GM18867 (cell line): ENCODE measurements around the gene ZNF174.
A peak's percentile ranks its signal among the peaks of the same experiment; 100 is the strongest.

Source experiments
- ATAC-seq: cut with Tn5 transposase; IDR thresholded peaks from one replicate; pipeline ENCODE4 v1.9.1; 2021; ENCODE audit warnings: mild to moderate bottlenecking, moderate library complexity; ENCODE audit not compliant: unreplicated experiment

ZNF174 gene

GRCh38 chr16:3400779-3401688, at the start of gene ZNF174, which contains the start of gene ZSCAN32:
Gene ZNF174, plus strand, starts transcription at chr16:3401215. Its CDS starts 790 bp downstream, at chr16:3402005.
Gene ZSCAN32, minus strand, starts transcription at chr16:3401004. Its CDS starts 3,447 bp downstream, at chr16:3397557.
- ATAC-seq: peak; percentile 95

- ATAC-seq: no peak
Observed at GRCh38 chr16:3355589-3355988, 45.4 kb upstream of the ZNF174 start, which contains the start of gene OR2C1. Gene OR2C1, plus strand, starts transcription at chr16:3355889. Its CDS starts 52 bp downstream, at chr16:3355941.

GRCh38 chr16:3356118-3356517, 44.9 kb upstream of the ZNF174 start:
- no peak for ATAC-seq

DNA sequence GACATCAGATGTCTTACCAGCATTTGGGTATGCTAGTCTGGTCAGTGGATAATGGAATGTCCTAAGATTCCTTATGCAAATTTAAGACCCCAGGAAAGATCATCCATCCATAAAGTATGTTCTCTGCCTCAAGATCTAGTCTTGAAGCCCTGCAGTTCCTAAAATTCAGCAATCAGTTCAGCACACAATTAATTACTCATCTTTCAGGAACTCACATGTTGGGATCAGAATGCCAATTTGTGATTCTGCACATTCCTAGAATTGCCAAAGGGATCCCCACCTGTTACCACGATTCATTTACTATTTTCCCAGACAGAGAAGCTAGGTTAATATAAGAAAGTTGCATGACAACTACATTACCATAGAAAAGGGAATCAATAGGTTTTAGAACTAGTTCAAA, 42.1 kb upstream of the ZNF174 start:
- no peak for ATAC-seq

DNA sequence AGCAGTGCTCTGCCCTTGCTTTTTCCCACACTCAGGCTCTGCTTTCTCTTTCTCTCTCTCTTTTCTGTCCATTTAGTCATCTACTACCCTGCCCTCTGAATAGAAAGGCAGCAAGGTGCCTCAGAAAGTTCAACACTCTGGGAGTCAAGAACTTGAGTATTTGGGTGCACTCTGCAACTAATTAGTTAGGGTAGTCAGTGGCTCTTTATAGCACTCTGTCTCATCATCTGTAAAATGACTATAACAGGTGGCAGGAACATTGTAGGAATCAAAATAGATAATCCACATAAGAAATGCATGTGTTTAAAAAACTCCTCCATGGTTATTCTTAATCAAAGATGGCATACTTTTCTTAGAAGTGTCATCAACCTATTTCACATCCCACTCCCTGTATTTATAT, 38.1 kb upstream of the ZNF174 start:
- ATAC-seq: no peak

DNA sequence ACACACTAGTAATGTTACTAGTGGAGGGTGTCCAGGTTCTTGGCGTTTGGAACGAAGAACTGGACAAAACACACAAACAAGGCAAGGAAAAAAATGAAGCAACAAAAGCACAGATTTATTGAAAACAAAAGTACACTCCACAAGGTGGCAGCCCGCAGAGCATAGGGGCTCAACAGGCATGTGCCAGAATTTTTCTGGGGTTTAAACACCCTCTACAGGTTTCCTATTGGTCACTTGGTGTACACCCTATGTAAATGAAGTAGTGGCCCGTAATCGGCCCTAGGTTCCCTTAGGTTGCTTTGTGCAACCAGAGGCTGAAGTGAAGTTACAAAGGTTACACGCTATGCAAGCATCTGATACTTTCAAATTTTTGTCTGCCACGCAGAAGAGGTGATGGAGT, 37.2 kb upstream of the ZNF174 start:
- no peak for ATAC-seq

DNA sequence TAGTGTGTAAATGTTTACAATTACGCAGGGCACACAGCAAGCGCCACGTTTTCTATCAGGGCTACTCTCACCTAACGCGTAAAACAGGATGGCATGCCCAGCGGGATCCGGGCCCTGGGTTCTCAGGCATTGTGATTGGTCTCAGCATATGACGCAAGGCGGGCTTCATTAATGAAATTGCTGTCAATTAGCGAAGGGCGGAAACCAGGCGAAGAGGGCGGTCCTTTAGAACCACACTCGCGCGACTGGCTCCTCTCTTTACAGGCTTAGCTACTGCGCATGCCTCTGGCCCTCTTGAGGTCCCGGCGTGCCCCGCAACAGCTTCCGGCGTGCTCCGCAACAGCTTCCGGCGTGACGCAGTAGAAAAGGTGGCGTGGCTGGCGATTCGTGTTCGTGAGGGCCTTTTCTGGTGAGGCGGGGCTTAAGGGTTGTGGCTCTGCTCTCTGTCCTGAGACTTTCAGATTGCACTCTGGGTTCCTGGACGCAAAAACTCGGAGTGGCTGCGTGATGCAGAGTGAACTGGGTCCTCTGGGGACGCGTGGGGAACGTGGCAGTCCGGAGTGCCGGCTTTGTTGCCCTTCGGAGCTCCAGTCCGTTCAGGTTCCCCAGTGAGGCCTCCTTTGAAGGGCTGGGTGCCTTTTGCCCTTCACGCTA, 36.1 kb upstream of the ZNF174 start:
- peak; percentile 69 for ATAC-seq

GRCh38 chr16:3369073-3369472, 31.9 kb upstream of the ZNF174 start:
- ATAC-seq: no peak

GRCh38 chr16:3375680-3376079, 25.3 kb upstream of the ZNF174 start:
- no peak for ATAC-seq

GRCh38 chr16:3377917-3378316, 23.1 kb upstream of the ZNF174 start:
- ATAC-seq: no peak

DNA sequence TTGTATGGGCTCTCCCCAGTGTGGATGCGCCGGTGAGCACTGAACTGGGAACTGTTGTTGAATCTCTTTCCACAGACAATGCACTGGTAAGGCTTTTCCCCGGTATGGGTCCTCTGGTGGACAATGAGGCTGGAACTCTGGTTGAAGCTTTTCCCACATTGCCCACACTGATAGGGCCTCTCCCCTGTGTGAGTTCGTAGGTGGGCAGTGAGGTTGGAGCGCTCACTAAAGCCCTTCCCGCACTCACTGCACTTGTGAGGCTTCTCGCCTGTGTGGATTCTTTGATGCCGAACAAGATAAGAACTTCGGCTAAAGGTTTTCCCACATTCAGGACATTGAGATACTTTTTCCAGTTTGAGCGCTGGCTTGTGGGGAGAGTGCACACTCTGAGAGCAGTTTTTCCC, 18.0 kb upstream of the ZNF174 start:
- no peak for ATAC-seq

DNA sequence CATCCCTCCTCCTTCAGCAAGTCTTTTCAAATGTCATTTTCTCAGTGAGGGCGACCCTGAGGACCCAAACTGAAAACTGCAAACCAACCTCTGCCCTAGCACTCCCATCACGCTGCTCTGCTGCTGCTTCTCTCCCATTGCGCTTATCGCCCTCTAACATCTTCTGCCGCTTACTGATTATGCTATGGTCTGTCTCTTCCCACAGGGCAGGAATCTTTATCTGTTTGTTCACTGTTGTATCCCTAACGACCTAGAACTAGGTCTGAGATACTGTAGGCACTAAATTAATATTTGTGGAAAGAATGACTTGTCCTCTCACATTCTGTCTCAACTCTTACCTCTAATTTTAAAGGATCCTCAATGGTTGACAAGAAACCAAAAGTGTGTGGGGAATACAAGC, 12.7 kb upstream of the ZNF174 start:
- no peak for ATAC-seq

GRCh38 chr16:3389663-3390338, 11.2 kb upstream of the ZNF174 start:
- ATAC-seq: no peak

DNA sequence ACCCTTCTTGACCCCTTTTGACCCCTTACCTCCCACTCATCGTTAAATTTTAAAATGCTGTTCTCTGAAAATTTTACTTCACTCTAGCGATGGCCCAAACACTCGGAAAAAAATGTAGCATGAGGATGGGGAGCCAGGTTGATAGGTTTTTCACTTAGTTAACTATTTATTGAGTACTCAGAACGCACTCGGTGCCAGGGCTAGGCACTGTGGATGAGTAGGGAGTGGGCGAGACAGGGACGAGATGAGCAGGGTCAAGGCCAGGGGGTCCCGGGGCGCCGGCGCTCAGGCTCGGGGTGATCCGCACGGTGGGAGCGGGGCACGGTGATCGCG, 603 bp upstream of the ZNF174 start:
- no peak for ATAC-seq

GRCh38 chr16:3401719-3402397, 843 bp downstream of the ZNF174 start:
- ATAC-seq: no peak

- no peak for ATAC-seq
Observed at GRCh38 chr16:3408561-3409197, 7.7 kb downstream of the ZNF174 start.

DNA sequence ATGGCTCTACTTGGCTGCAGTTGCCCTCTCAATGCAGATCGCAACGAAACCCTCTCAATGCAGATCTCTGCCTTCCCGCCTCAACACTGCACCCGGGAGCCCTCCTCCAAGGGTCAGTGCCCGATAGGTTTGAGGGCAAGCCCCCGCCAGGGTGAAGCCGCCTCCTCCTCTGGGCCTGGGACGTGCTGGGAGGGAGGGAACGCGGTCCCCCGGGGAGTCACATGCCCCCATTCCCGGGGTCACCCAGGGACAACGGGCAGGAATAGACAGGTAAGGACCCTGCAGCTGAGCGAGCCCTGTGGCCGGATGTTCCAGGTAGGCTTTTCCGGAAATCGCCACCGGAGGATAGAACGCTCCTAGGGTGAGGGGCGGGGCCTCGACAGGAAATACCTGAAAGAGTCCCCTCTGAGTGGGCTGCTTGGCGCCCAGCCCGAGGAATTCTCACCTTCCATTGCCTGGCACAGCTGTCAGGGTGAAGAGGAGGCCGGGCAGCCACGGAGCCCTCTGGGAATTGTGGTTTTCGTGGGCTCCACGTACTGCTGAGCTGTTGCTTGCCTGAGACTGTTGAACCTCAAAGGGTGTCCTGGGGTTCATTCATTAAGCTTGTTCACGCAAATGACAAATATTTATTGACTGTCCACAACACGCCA, 12.8 kb downstream of the ZNF174 start:
- ATAC-seq: no peak

DNA sequence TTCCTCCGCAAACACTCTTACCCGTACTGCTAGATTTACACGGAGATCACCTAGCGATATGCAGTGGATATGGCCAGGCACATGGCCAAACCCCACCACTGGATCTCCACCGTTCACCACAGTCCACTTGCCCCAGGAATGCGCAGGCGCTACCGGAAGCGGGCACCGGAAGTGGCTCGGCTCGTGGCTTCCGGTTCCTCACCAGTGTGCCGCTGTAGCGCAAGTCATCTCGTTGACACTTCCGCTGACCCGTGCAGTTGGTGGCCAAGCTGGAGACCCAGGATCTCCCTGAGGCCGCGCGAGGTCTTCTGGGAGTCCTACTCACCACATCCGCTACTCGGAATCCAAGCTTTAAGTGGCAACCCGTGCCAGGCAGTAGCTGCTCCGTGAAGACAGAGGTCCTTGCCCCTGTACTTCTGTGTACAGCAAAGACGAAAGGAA, 30.8 kb downstream of the ZNF174 start:
- ATAC-seq: no peak

DNA sequence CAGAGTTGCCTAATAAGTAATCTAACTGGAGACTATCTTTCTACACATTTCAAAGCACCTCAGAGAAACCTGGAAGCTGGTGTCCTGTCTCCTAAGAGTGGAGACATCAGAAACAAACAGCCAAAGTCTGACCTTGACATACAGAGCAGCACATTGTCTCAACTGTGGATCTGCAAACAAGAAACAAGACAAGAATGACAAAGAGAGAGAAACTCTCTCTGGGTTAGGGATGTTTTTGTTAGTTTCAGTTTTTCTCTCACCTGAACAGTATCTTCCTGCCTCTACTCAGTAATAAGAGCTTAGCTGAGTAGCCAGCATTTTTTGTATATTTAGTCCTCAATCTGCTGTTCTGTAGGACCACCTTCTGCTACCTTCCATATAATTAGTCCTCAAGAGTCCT, 33.4 kb downstream of the ZNF174 start:
- ATAC-seq: no peak

GRCh38 chr16:3439637-3440036, 38.6 kb downstream of the ZNF174 start:
- no peak for ATAC-seq
